Measurements from ENCODE around the gene COPS8. TPM values are rescaled to one million over a fixed set of nuclear protein-coding genes. Genes with fewer than 3 reads are reported as not detected.
A peak's percentile ranks its signal among the peaks of the same experiment; 100 is the strongest.

COPS8 gene
- total RNA-seq, 2 experiments from 2014 or later = 51.5 to 54.2 TPM

DNA sequence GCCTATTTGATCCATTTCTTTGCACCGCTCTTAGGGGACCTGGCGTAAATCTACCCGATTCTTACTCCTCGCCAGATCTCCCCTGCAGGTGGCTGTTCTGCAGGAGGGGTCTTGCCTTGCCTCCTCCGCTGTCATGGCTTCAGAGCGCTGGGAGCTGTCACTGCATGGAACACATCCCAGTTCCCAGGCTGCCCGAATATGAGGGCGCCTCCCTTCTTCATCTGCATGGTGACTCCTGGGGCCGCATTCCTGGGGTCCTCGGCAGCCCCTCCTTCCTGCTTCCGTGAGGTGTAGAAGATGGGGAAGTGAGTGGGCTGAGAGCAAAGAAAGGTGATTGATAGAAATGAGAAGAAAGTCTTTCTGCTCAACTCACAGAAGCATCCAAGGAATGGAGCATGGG, 27.3 kb upstream of the COPS8 start:
- ChIA-PET CTCF (no interaction called here), POLR2A (interaction anchor here (0.7 to 0.8 kb wide), 2 partner anchors 11 to 98 kb away, joined by 3 read pairs; no protein-coding TSS in a partner anchor)
- Mint-ChIP-seq H3K4me1 (ENCODE audit: low read depth) (peaks cover 6% of the 10 kb centered on the region), H3K36me3 (ENCODE audit: low read depth) (no peaks in the 10 kb centered on the region), H3K27ac (no peak overlapping the region), H3K4me3 (no peak overlapping the region), H3K27me3 (peaks cover 1% of the 10 kb centered on the region), H3K9me3 (no peaks in the 10 kb centered on the region)
- intact Hi-C loops (cut with micrococcal nuclease) = no loop called here
- TF ChIP-seq, protein P1, sequence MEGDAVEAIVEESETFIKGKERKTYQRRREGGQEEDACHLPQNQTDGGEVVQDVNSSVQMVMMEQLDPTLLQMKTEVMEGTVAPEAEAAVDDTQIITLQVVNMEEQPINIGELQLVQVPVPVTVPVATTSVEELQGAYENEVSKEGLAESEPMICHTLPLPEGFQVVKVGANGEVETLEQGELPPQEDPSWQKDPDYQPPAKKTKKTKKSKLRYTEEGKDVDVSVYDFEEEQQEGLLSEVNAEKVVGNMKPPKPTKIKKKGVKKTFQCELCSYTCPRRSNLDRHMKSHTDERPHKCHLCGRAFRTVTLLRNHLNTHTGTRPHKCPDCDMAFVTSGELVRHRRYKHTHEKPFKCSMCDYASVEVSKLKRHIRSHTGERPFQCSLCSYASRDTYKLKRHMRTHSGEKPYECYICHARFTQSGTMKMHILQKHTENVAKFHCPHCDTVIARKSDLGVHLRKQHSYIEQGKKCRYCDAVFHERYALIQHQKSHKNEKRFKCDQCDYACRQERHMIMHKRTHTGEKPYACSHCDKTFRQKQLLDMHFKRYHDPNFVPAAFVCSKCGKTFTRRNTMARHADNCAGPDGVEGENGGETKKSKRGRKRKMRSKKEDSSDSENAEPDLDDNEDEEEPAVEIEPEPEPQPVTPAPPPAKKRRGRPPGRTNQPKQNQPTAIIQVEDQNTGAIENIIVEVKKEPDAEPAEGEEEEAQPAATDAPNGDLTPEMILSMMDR (IDR thresholded peaks at IDR 0.05) = no peak
- no peak for DNase-seq
- ATAC-seq = no peak

DNA sequence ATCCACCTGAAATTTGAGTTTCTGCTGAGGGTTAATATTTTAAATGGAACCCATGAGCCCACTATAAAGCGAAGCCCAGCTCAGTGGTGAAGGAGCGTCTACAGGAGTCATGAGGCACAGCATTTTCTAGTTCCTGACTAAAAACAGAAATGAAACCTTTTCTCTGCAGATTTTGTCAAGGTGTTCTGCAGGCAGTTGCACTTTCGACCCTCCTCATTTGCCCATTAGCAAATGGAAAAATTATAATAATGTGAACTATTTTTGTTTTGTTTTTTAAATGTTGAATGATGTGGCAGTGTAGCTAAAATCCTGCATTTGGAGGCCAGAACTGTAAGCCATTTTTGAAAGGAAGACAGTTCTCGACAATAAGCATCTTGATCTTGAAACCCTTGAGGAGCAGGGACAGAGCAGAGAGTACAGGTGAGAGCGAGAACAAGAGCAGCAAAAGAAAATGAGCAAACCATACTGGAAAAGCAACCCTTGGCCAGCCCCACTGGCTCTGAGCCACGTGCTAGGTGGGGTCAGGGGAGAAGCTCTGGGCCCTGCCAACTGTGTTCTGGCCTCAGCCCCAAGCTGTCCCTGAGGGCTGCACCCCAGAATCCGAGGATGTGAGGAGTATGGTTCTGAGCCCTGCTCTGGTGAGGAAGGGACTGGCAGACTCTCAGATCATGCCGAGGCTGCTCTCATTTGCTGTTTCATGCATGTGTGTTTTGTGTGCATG, 26.4 kb upstream of the COPS8 start:
- peak; percentile 70 for ATAC-seq
- TF ChIP-seq, protein P1 (IDR thresholded peaks at IDR 0.05) = no peak
- Mint-ChIP-seq H3K9me3 (no peaks in the 10 kb centered on the region), H3K27ac (no peak overlapping the region), H3K27me3 (no peaks in the 10 kb centered on the region), H3K36me3 (ENCODE audit: low read depth) (no peaks in the 10 kb centered on the region), H3K4me3 (no peak overlapping the region), H3K4me1 (ENCODE audit: low read depth) (peaks cover 6% of the 10 kb centered on the region)
- DNase-seq = peak; percentile 8
- CTCF ChIA-PET = interaction anchor here (0.7 to 1.7 kb wide), 3 partner anchors 10 to 26 kb away, joined by 3 to 4 read pairs (median 3); no protein-coding TSS in a partner anchor
- intact Hi-C loops (cut with micrococcal nuclease) = no loop called here
- POLR2A ChIA-PET = interaction anchor here (0.7 to 1.2 kb wide), 3 partner anchors 10 to 97 kb away, joined by 3 read pairs; no protein-coding TSS in a partner anchor

DNA sequence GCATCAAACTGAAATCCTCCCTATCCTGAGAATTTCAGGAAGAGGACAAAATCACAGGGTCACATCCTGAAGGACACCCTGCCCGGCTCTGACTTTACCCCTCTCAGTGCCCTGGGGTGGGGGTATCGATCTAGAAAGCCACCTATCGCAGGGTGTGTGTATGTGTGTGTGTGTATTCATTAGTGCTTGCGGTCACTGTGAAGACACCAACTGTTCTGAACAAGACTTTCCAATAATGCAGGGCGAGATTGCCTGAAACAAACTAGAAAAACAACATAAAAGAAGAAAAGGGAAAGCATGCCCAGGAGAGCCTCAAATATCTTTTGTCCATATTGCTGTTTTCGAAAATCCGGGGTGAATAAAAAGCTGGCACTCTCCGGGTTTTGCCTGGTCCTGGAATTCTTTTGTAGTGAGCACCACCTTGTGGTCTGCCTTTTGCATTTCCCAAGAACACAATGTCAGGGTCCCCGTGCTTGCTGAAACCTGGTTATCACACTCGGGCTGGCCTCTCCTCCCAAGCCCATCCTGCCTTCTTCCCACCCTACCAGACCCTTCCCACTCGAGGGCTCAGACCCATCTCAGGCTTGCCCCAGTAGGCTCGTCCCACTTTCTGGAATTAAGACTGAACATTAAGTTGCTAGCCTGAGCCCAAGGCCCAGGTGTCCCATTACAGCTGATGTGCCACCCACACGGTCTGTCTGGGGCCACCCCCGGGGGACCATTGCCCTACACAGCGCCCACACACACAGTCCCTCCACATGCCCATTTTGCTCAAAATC, 25.0 kb upstream of the COPS8 start:
- TF ChIP-seq, protein P1 (IDR thresholded peaks at IDR 0.05) = peak; percentile 38
- no peaks in the 10 kb centered on the region for H3K27me3 Mint-ChIP-seq
- no peak overlapping the region for H3K4me3 Mint-ChIP-seq
- ChIA-PET CTCF (interaction anchor here (1.0 to 1.7 kb wide), 5 partner anchors 9 to 707 kb away, joined by 3 to 4 read pairs (median 3); no protein-coding TSS in a partner anchor), POLR2A (no interaction called here)
- no peaks in the 10 kb centered on the region for H3K9me3 Mint-ChIP-seq
- H3K4me1 Mint-ChIP-seq (ENCODE audit: low read depth) = peaks cover 6% of the 10 kb centered on the region
- H3K27ac Mint-ChIP-seq = no peak overlapping the region
- ATAC-seq (no peak), DNase-seq (peak; percentile 24)
- no peaks in the 10 kb centered on the region for H3K36me3 Mint-ChIP-seq (ENCODE audit: low read depth)
- intact Hi-C loops (cut with micrococcal nuclease) = no loop called here

DNA sequence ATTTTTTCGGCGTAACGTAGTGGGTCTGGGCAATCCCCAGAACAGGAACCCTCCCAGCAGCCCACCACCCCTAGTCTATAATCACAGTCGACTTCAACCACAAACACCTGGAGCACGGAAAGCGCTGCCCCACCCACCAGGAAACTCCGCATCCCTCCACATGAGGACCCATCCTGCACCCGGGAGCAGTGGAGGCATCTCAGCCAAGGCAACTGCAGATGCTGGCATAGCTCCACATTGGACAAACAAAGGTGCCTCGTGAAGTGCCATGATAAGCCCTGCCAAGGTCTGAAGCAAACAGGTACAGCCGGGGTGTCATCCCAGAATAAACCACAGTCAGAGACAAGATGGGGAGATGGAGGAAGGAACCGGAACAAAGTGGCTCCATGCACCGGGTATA, 24.3 kb upstream of the COPS8 start:
- ChIA-PET POLR2A (no interaction called here), CTCF (interaction anchor here (1.2 to 1.7 kb wide), 3 partner anchors 8 to 548 kb away, joined by 3 to 4 read pairs (median 3); no protein-coding TSS in a partner anchor)
- Mint-ChIP-seq H3K9me3 (no peaks in the 10 kb centered on the region), H3K27ac (no peak overlapping the region), H3K36me3 (ENCODE audit: low read depth) (no peaks in the 10 kb centered on the region), H3K4me1 (ENCODE audit: low read depth) (peaks cover 6% of the 10 kb centered on the region), H3K4me3 (no peak overlapping the region), H3K27me3 (no peaks in the 10 kb centered on the region)
- intact Hi-C loops (cut with micrococcal nuclease) = no loop called here
- TF ChIP-seq, protein P1 (IDR thresholded peaks at IDR 0.05) = no peak
- ATAC-seq = no peak
- no peak for DNase-seq
